B cell (primary cell): ENCODE measurements around the gene AKR1A1. TPM values are rescaled to one million over a fixed set of nuclear protein-coding genes. Genes with fewer than 3 reads are reported as not detected.

Source experiments
- ATAC-seq: fragments of 200-7000 bp; cut with Tn5 transposase; one replicate; pipeline ENCODE4 v1.10.0; 2021; ENCODE audit warnings: low read depth, mild to moderate bottlenecking, moderate number of reproducible peaks, moderate library complexity
- CTCF ChIA-PET: fragments of 350-600 bp; sonication (Branson Sonifier 250); formaldehyde crosslinking; loops from one replicate; lab custom pipeline; 2021; ENCODE audit warnings: antibody characterized with exemption, inconsistent platforms; lab: Charles Lee
- POLR2A ChIA-PET: fragments of 350-600 bp; sonication (Branson Sonifier 250); formaldehyde crosslinking; loops from one replicate; lab custom pipeline; 2021; ENCODE audit warnings: antibody characterized with exemption; lab: Charles Lee
- DNase-seq: peaks from one replicate; pipeline ENCODE4 v3.0.0; 2013
- H2AFZ ChIP-seq: 2 replicates; pipeline ENCODE4 v1.6.1; 2012; ENCODE audit warnings: mild to moderate bottlenecking, low read depth, low read length; ENCODE audit not compliant: insufficient read depth, poor library complexity, severe bottlenecking
- H3K27ac ChIP-seq, 2 donors: 1 replicate in 1 of 2; 2 replicates in 1 of 2; pipeline ENCODE4 v1.5.1; 2012 to 2013; ENCODE audit warnings: low read length in 2 of 2, mild to moderate bottlenecking in 2 of 2, moderate library complexity in 1 of 2
- H3K27me3 ChIP-seq, 4 experiments: fragments of 200-600 bp in 1 of 4; sonication (generic) in 1 of 4; replicated peaks in 1 of 4; 1 replicate in 2 of 4; 2 replicates in 2 of 4; pipeline versions ENCODE4 v1.6.1 to v1.7.0; 2013 to 2016; ENCODE audit warnings: low read length in 3 of 4, mild to moderate bottlenecking in 2 of 4, mixed read lengths in 1 of 4, moderate library complexity in 1 of 4; ENCODE audit not compliant: insufficient read depth in 4 of 4, control insufficient read depth in 3 of 4; ENCODE audit errors: control extremely low read depth in 1 of 4
- H3K36me3 ChIP-seq, 2 experiments: replicated peaks in 1 of 2; 1 replicate in 1 of 2; 2 replicates in 1 of 2; pipeline versions ENCODE4 v1.6.1 to v1.7.1; 2013; ENCODE audit warnings: low read length in 1 of 2; ENCODE audit not compliant: insufficient read depth in 2 of 2, control insufficient read depth in 1 of 2; ENCODE audit errors: control extremely low read depth in 1 of 2, extremely low read depth in 1 of 2
- H3K4me1 ChIP-seq, 2 donors: fragments of 200-600 bp in 1 of 2; sonication (generic) in 1 of 2; 1 replicate in 1 of 2; 2 replicates in 1 of 2; pipeline versions ENCODE4 v1.5.1 to v1.6.1; 2013 to 2017; ENCODE audit warnings: low read length in 2 of 2; ENCODE audit not compliant: control insufficient read depth in 2 of 2, insufficient read depth in 2 of 2
- H3K4me2 ChIP-seq: replicated peaks from 2 replicates; pipeline ENCODE3; 2012; ENCODE audit warnings: mild to moderate bottlenecking, low read depth, low read length; ENCODE audit not compliant: poor library complexity, severe bottlenecking
- H3K4me3 ChIP-seq, 5 experiments: fragments of 200-600 bp in 1 of 5; sonication (generic) in 1 of 5; 1 replicate in 3 of 5; 2 replicates in 2 of 5; pipeline versions ENCODE4 v1.5.1 to v1.7.0; 2011 to 2016; ENCODE audit warnings: low read length in 4 of 5, mild to moderate bottlenecking in 4 of 5, low read depth in 2 of 5, control low read depth in 1 of 5, moderate library complexity in 1 of 5; ENCODE audit not compliant: insufficient read depth in 1 of 5; ENCODE audit errors: control extremely low read depth in 1 of 5, extremely low read depth in 1 of 5
- H3K79me2 ChIP-seq: fragments of 200-600 bp; sonication (generic); one replicate; pipeline ENCODE4 v1.6.0; 2016; ENCODE audit warnings: low read length; ENCODE audit not compliant: control insufficient read depth, insufficient read depth
- H3K9ac ChIP-seq: fragments of 200-600 bp; sonication (generic); 2 replicates; pipeline ENCODE4 v1.6.1; 2017; ENCODE audit warnings: mild to moderate bottlenecking, low read length, moderate library complexity
- H3K9me3 ChIP-seq, 3 donors: one replicate each; pipeline versions ENCODE4 v1.6.1 to v1.7.1; 2013; ENCODE audit warnings: low read length in 2 of 3; ENCODE audit not compliant: control insufficient read depth in 2 of 3, insufficient read depth in 1 of 3; ENCODE audit errors: control extremely low read depth in 1 of 3
- H4K20me1 ChIP-seq: 2 replicates; pipeline ENCODE4 v1.6.0; 2012; ENCODE audit warnings: mild to moderate bottlenecking, low read length; ENCODE audit not compliant: insufficient read depth, control insufficient read depth, poor library complexity, severe bottlenecking
- H3K27ac Mint-ChIP-seq: one replicate; pipeline ENCODE4 v1.8.0; 2021; ENCODE audit warnings: mixed read lengths
- H3K27me3 Mint-ChIP-seq: one replicate; pipeline ENCODE4 v1.8.0; 2021; ENCODE audit warnings: mixed read lengths
- H3K4me1 Mint-ChIP-seq: one replicate; pipeline ENCODE4 v1.8.0; 2021; ENCODE audit warnings: mixed read lengths
- H3K4me3 Mint-ChIP-seq: one replicate; pipeline ENCODE4 v1.8.0; 2021; ENCODE audit warnings: mixed read lengths
- H3K9me3 Mint-ChIP-seq: one replicate; pipeline ENCODE4 v1.8.0; 2022; ENCODE audit warnings: mixed read lengths; ENCODE audit not compliant: insufficient read depth
- CTCF ChIP-seq: fragments of 200-600 bp; IDR thresholded peaks from one replicate; pipeline ENCODE4 v1.8.0; 2022; ENCODE audit warnings: antibody characterized with exemption, mild to moderate bottlenecking
- EZH2 ChIP-seq: IDR thresholded peaks from 2 replicates; pipeline ENCODE4 v1.6.1; 2012; ENCODE audit warnings: borderline replicate concordance, low read depth, mild to moderate bottlenecking, moderate library complexity, low read length; ENCODE audit not compliant: insufficient read depth, poor library complexity, severe bottlenecking
- WGBS: methylation state at CpG from one replicate; pipeline ENCODE4 v1.1.5; 2013; ENCODE audit warnings: missing lambda C conversion rate; ENCODE audit not compliant: insufficient coverage; 5-methylcytosine and 5-hydroxymethylcytosine counted together
- intact Hi-C: fragments of 100-400 bp; cut with micrococcal nuclease; formaldehyde crosslinking; loops from one replicate; pipeline ENCODE4 v1.10.0; 2022
- polyA plus RNA-seq: library from polyadenylated mRNA; depleted of rRNA; stranded (reverse); fragments of >200 nt; gene quantifications from 2 replicates; pipeline ENCODE4 v1.2.3, GENCODE V29; 2012
- total RNA-seq, 2 donors: library from RNA; stranded (reverse); fragments of 120-200 nt in 1 of 2; gene quantifications; 1 replicate in 1 of 2; 2 replicates in 1 of 2; pipeline versions ENCODE4 v1.2.3 to v1.2.4, GENCODE V29; 2013 to 2022

Gene AKR1A1
- total and polyA plus RNA-seq, 2 donors (not counting 1 experiment from before 2014, with no cell fraction given) = 145 to 163 TPM

GRCh38 chr1:45536886-45537285 is 13.7 kb upstream of the AKR1A1 start:
- Histone ChIP-seq H3K9ac (no peak overlapping the region), H3K4me3 (no peak overlapping the region), H3K79me2 (no peaks in the 10 kb centered on the region), H3K4me2 (no peak overlapping the region), H3K9me3 (no peaks in the 10 kb centered on the region), H3K36me3 (no peaks in the 10 kb centered on the region), H3K4me1 (peaks cover 0 to 13% of the 10 kb centered on the region in 2 donors), H4K20me1 (no peaks in the 10 kb centered on the region), H3K27ac (no peak overlapping the region), H3K27me3 (no peaks in the 10 kb centered on the region), H2AFZ (no peak overlapping the region)
- TF ChIP-seq CTCF = no peak
- no peak for TF ChIP-seq EZH2
- H3K27ac Mint-ChIP-seq = no peak overlapping the region
- H3K9me3 Mint-ChIP-seq = no peaks in the 10 kb centered on the region
- no peaks in the 10 kb centered on the region for H3K27me3 Mint-ChIP-seq
- ChIA-PET CTCF (interaction anchor here (0.6 to 2.1 kb wide), 4 partner anchors 24 to 44 kb away, joined by 3 to 8 read pairs (median 5); no protein-coding TSS in a partner anchor), POLR2A (interaction anchor here (0.6 kb wide), 1 partner anchor 10 kb away, joined by 3 read pairs; no protein-coding TSS in a partner anchor)
- 84% methylated on average over 4 of the region's 4 CpGs for WGBS
- no peak for DNase-seq
- intact Hi-C loops = no loop called here
- H3K4me1 Mint-ChIP-seq = peaks cover 11% of the 10 kb centered on the region
- H3K4me3 Mint-ChIP-seq = no peak overlapping the region
- no peak for ATAC-seq

- WGBS = no CpG with 5 or more reads among the region's 1 CpG
These were observed 9.4 kb upstream of the AKR1A1 start for GRCh38 chr1:45541193-45541592.

More at GRCh38 chr1:45541193-45541592, 9.4 kb upstream of the AKR1A1 start:
- Histone ChIP-seq H3K9ac (no peak overlapping the region), H3K36me3 (no peaks in the 10 kb centered on the region), H3K9me3 (no peaks in the 10 kb centered on the region), H3K79me2 (no peaks in the 10 kb centered on the region), H3K4me3 (no peak overlapping the region), H3K27ac (no peak overlapping the region), H3K4me1 (peaks cover 38 to 56% of the 10 kb centered on the region in 2 donors), H3K4me2 (no peak overlapping the region), H2AFZ (no peak overlapping the region), H4K20me1 (no peaks in the 10 kb centered on the region), H3K27me3 (no peaks in the 10 kb centered on the region)
- Mint-ChIP-seq H3K27ac (no peak overlapping the region), H3K27me3 (no peaks in the 10 kb centered on the region), H3K4me3 (no peak overlapping the region), H3K4me1 (peaks cover 44% of the 10 kb centered on the region), H3K9me3 (no peaks in the 10 kb centered on the region)
- DNase-seq = no peak
- ATAC-seq = no peak
- CTCF ChIA-PET = interaction anchor here (0.6 to 5.8 kb wide), 3 partner anchors 28 to 716 kb away, joined by 3 to 38 read pairs (median 9); no protein-coding TSS in a partner anchor
- intact Hi-C loops = loop anchor here (5.0 kb wide), 1 partner anchor 41 kb away; the partner anchor contains the start of gene NASP
- TF ChIP-seq CTCF (no peak), EZH2 (no peak)
- POLR2A ChIA-PET = interaction anchor here (0.6 kb wide), 1 partner anchor 19 kb away, joined by 5 read pairs; no protein-coding TSS in a partner anchor
